CD4-positive, alpha-beta T cell (primary cell): ENCODE measurements around the gene ST3GAL3. TPM values are rescaled to one million over a fixed set of nuclear protein-coding genes. Genes with fewer than 3 reads are reported as not detected.

Experiments
- ATAC-seq: fragments of 200-7000 bp; cut with Tn5 transposase; one replicate; pipeline ENCODE4 v1.10.0; 2022; ENCODE audit warnings: mild to moderate bottlenecking; ENCODE audit not compliant: poor library complexity
- CTCF ChIA-PET: fragments of 350-600 bp; sonication (Branson Sonifier 250); formaldehyde crosslinking; loops from one replicate; lab custom pipeline; 2021; ENCODE audit warnings: antibody characterized with exemption, inconsistent platforms; lab: Charles Lee
- POLR2A ChIA-PET: fragments of 350-600 bp; sonication (Branson Sonifier 250); formaldehyde crosslinking; loops from one replicate; lab custom pipeline; 2021; ENCODE audit warnings: antibody characterized with exemption, inconsistent platforms; lab: Charles Lee
- DNase-seq, 14 experiments: peaks; one replicate each; pipeline ENCODE4 v3.0.0-alpha.2; 2013 to 2020; ENCODE audit warnings: mixed read lengths in 2 of 14
- H3K27ac ChIP-seq, 2 donors: one replicate each; pipeline versions ENCODE4 v1.5.1 to v1.7.0; 2013; ENCODE audit warnings: low read length in 2 of 2, low read depth in 1 of 2, mild to moderate bottlenecking in 1 of 2
- H3K27me3 ChIP-seq, 2 experiments: 1 replicate in 1 of 2; 2 replicates in 1 of 2; pipeline versions ENCODE4 v1.6.1 to v1.7.0; 2013; ENCODE audit warnings: low read length in 2 of 2, control low read depth in 1 of 2, mild to moderate bottlenecking in 1 of 2, moderate library complexity in 1 of 2; ENCODE audit not compliant: insufficient read depth in 2 of 2, control insufficient read depth in 1 of 2
- H3K36me3 ChIP-seq: one replicate; pipeline ENCODE4 v1.6.1; 2013; ENCODE audit warnings: low read length, control low read depth; ENCODE audit not compliant: insufficient read depth
- H3K4me1 ChIP-seq: one replicate; pipeline ENCODE4 v1.6.1; 2013; ENCODE audit warnings: low read length, control low read depth; ENCODE audit not compliant: insufficient read depth
- H3K4me3 ChIP-seq: one replicate; pipeline ENCODE4 v1.5.1; 2013; ENCODE audit warnings: mild to moderate bottlenecking, low read length, moderate library complexity
- H3K9me3 ChIP-seq, 2 experiments: 1 replicate in 1 of 2; 2 replicates in 1 of 2; pipeline versions ENCODE4 v1.6.1 to v1.7.0; 2013; ENCODE audit warnings: low read length in 2 of 2, mild to moderate bottlenecking in 2 of 2, control low read depth in 1 of 2, moderate library complexity in 1 of 2; ENCODE audit not compliant: control insufficient read depth in 1 of 2, insufficient read depth in 1 of 2
- H3K27ac Mint-ChIP-seq: one replicate; pipeline ENCODE4 v1.8.0; 2020; ENCODE audit warnings: mixed read lengths
- H3K27me3 Mint-ChIP-seq: one replicate; pipeline ENCODE4 v1.8.0; 2021; ENCODE audit warnings: mixed read lengths
- H3K36me3 Mint-ChIP-seq: one replicate; pipeline ENCODE4 v1.8.0; 2021; ENCODE audit warnings: low read depth, mixed read lengths
- H3K4me1 Mint-ChIP-seq: one replicate; pipeline ENCODE4 v1.8.0; 2021; ENCODE audit warnings: low read depth, mixed read lengths
- H3K4me3 Mint-ChIP-seq: one replicate; pipeline ENCODE4 v1.8.0; 2020; ENCODE audit warnings: mild to moderate bottlenecking, mixed read lengths
- H3K9me3 Mint-ChIP-seq: one replicate; pipeline ENCODE4 v1.8.0; 2020; ENCODE audit warnings: mixed read lengths
- CTCF ChIP-seq: fragments of 200-600 bp; IDR thresholded peaks from one replicate; pipeline ENCODE4 v1.8.0; 2022; ENCODE audit warnings: antibody characterized with exemption, mild to moderate bottlenecking
- intact Hi-C, 2 experiments: fragments of 100-400 bp; cut with DNase I in 1 of 2; cut with micrococcal nuclease in 1 of 2; formaldehyde crosslinking; loops; one replicate each; pipeline versions ENCODE4 v1.15.1 to v1.9.0; 2023 to 2025; cut with DNase I, micrococcal nuclease
- total RNA-seq, 174 experiments: library from RNA in 2 of 174; stranded (reverse) in 2 of 174; gene quantifications; one replicate each; pipeline ENCODE4 v1.2.3 and lab custom pipeline; 2021 to 2026

The ST3GAL3 gene
- total RNA-seq, 2 experiments from 2014 or later = 17.6 to 20.5 TPM

DNA sequence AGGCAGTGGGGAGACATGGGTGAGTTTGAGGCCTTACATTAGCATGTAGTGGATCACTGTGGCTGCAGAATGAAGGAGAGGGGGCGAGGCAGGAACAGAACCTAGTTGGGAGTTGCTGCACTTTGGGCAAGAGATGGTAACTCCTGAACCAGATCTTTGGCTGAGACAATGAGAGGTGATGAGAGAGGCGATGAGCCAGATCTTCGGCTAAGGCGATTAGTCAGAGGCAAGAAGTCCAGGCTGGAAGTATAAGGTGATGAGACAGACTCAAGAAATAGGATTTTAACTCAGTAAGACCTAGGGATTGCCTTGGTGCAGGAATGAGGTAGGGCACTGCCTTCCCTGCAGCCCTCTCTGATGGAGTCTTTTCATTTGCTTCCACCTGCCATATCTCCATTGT, 217.2 kb downstream of the ST3GAL3 start:
- Histone ChIP-seq H3K4me1 (no peaks in the 10 kb centered on the region), H3K9me3 (no peaks in the 10 kb centered on the region), H3K36me3 (peaks cover 4% of the 10 kb centered on the region), H3K27me3 (no peaks in the 10 kb centered on the region), H3K4me3 (no peak overlapping the region), H3K27ac (no peak overlapping the region)
- H3K27ac Mint-ChIP-seq = no peak overlapping the region
- ChIA-PET CTCF (interaction anchor here (1.7 kb wide), 1 partner anchor 10 kb away, joined by 5 read pairs; no protein-coding TSS in a partner anchor), POLR2A (no interaction called here)
- no peak overlapping the region for H3K4me3 Mint-ChIP-seq
- no peaks in the 10 kb centered on the region for H3K4me1 Mint-ChIP-seq
- intact Hi-C loops = no loop called here
- no peaks in the 10 kb centered on the region for H3K27me3 Mint-ChIP-seq
- no peaks in the 10 kb centered on the region for H3K9me3 Mint-ChIP-seq
- no peak for TF ChIP-seq CTCF
- ATAC-seq (no peak), DNase-seq (no peak)
- H3K36me3 Mint-ChIP-seq = peaks cover 15% of the 10 kb centered on the region

- Mint-ChIP-seq H3K4me1 (no peaks in the 10 kb centered on the region), H3K36me3 (peaks cover 14% of the 10 kb centered on the region), H3K4me3 (no peak overlapping the region), H3K9me3 (no peaks in the 10 kb centered on the region), H3K27me3 (no peaks in the 10 kb centered on the region), H3K27ac (no peak overlapping the region)
- intact Hi-C loops = no loop called here
- Histone ChIP-seq H3K4me3 (no peak overlapping the region), H3K4me1 (no peaks in the 10 kb centered on the region), H3K9me3 (no peaks in the 10 kb centered on the region), H3K27me3 (no peaks in the 10 kb centered on the region), H3K36me3 (peaks cover 4% of the 10 kb centered on the region), H3K27ac (no peak overlapping the region)
- ChIA-PET POLR2A (no interaction called here), CTCF (interaction anchor here (1.7 kb wide), 1 partner anchor 9 kb away, joined by 5 read pairs; no protein-coding TSS in a partner anchor)
- TF ChIP-seq CTCF = no peak
- DNase-seq (no peak), ATAC-seq (no peak)
These were observed 218.5 kb downstream of the ST3GAL3 start for GRCh38 chr1:43925846-43926245.

- peaks cover 32% of the 10 kb centered on the region for H3K27me3 Mint-ChIP-seq
- no peak overlapping the region for H3K27ac Mint-ChIP-seq
- H3K27ac ChIP-seq = no peak overlapping the region
- no peak overlapping the region for H3K4me3 Mint-ChIP-seq
- H3K9me3 ChIP-seq = peaks cover 0 to 9% of the 10 kb centered on the region in 2 experiments
- H3K36me3 Mint-ChIP-seq = peaks cover 8% of the 10 kb centered on the region
- ATAC-seq = no peak
- H3K9me3 Mint-ChIP-seq = no peaks in the 10 kb centered on the region
- H3K4me1 ChIP-seq = peaks cover 24% of the 10 kb centered on the region
- DNase-seq = peak in 2 of 14 experiments; percentile 11 to 38
- H3K27me3 ChIP-seq = peaks cover 26 to 34% of the 10 kb centered on the region in 2 experiments
- intact Hi-C loops = loop anchor here in 1 of 2 experiments (5.0 to 10.0 kb wide), 2 partner anchors 117 to 706 kb away; no protein-coding TSS in a partner anchor
- peaks cover 4% of the 10 kb centered on the region for H3K36me3 ChIP-seq
- ChIA-PET POLR2A (no interaction called here), CTCF (no interaction called here)
- H3K4me3 ChIP-seq = no peak overlapping the region
- peaks cover 15% of the 10 kb centered on the region for H3K4me1 Mint-ChIP-seq
- TF ChIP-seq CTCF = peak; percentile 27
These were observed 223.0 kb downstream of the ST3GAL3 start for GRCh38 chr1:43930168-43930948.
